H9 (cell line): Measurements from ENCODE around the gene DCDC1. TPM values are rescaled to one million over a fixed set of nuclear protein-coding genes. Genes with fewer than 3 reads are reported as not detected.

Experiments used
- DNase-seq: peaks from one replicate; pipeline ENCODE4 v3.0.0-alpha.2; 2017
- H2AFZ ChIP-seq: one replicate; pipeline ENCODE4 v1.6.1; 2013; ENCODE audit warnings: mild to moderate bottlenecking, low read length, control low read depth, moderate library complexity
- H2AK5ac ChIP-seq: 2 replicates; pipeline ENCODE4 v1.6.1; 2013; ENCODE audit warnings: low read length, control low read depth, mixed read lengths; ENCODE audit not compliant: insufficient read length
- H2BK120ac ChIP-seq: one replicate; pipeline ENCODE4 v1.6.1; 2013; ENCODE audit warnings: low read depth, mild to moderate bottlenecking, low read length, control low read depth, inconsistent platforms; ENCODE audit not compliant: poor library complexity, severe bottlenecking
- H2BK12ac ChIP-seq: 2 replicates; pipeline ENCODE4 v1.6.1; 2013; ENCODE audit warnings: low read length, control low read depth, mixed read lengths, low read depth; ENCODE audit not compliant: insufficient read length
- H2BK15ac ChIP-seq: 2 replicates; pipeline ENCODE4 v1.6.1; 2013; ENCODE audit warnings: low read depth, low read length, control low read depth
- H2BK20ac ChIP-seq: one replicate; pipeline ENCODE4 v1.6.1; 2013; ENCODE audit warnings: low read depth, mild to moderate bottlenecking, low read length, control low read depth, inconsistent platforms; ENCODE audit not compliant: poor library complexity, severe bottlenecking
- H2BK5ac ChIP-seq: 2 replicates; pipeline ENCODE4 v1.6.1; 2013; ENCODE audit warnings: low read length, control low read depth, mixed read lengths; ENCODE audit not compliant: insufficient read length
- H3K14ac ChIP-seq: 2 replicates; pipeline ENCODE4 v1.6.1; 2013; ENCODE audit warnings: low read length, control low read depth; ENCODE audit not compliant: insufficient read depth
- H3K18ac ChIP-seq: 2 replicates; pipeline ENCODE4 v1.6.1; 2013; ENCODE audit warnings: low read depth, mild to moderate bottlenecking, mixed read lengths, low read length, control low read depth; ENCODE audit not compliant: insufficient read length
- H3K23ac ChIP-seq: 2 replicates; pipeline ENCODE4 v1.6.1; 2013; ENCODE audit warnings: low read length, control low read depth, mixed read lengths, low read depth; ENCODE audit not compliant: insufficient read length
- H3K23me2 ChIP-seq: 2 replicates; pipeline ENCODE4 v1.6.1; 2013; ENCODE audit warnings: low read depth, mild to moderate bottlenecking, mixed read lengths, low read length, control low read depth; ENCODE audit not compliant: insufficient read length, poor library complexity, severe bottlenecking
- H3K27ac ChIP-seq: 2 replicates; pipeline ENCODE4 v1.5.1; 2013; ENCODE audit warnings: low read length, control low read depth, mixed read lengths, low read depth; ENCODE audit not compliant: insufficient read length
- H3K27me3 ChIP-seq: 2 replicates; pipeline ENCODE4 v1.6.1; 2013; ENCODE audit warnings: low read length, control low read depth, inconsistent platforms; ENCODE audit not compliant: insufficient read depth
- H3K4ac ChIP-seq: 2 replicates; pipeline ENCODE4 v1.6.1; 2013; ENCODE audit warnings: low read depth, mild to moderate bottlenecking, control low read depth, inconsistent platforms, low read length, moderate library complexity
- H3K4me1 ChIP-seq: 2 replicates; pipeline ENCODE4 v1.6.1; 2013; ENCODE audit warnings: low read length, control low read depth, inconsistent platforms; ENCODE audit not compliant: insufficient read depth
- H3K4me2 ChIP-seq: 2 replicates; pipeline ENCODE4 v1.6.1; 2013; ENCODE audit warnings: low read length, control low read depth, mixed read lengths; ENCODE audit not compliant: insufficient read length, insufficient read depth
- H3K56ac ChIP-seq: 2 replicates; pipeline ENCODE4 v1.6.1; 2013; ENCODE audit warnings: low read depth, mild to moderate bottlenecking, mixed read lengths, low read length, control low read depth; ENCODE audit not compliant: insufficient read length
- H3K79me1 ChIP-seq: 2 replicates; pipeline ENCODE4 v1.6.1; 2013; ENCODE audit warnings: low read depth, mild to moderate bottlenecking, moderate library complexity, low read length, control low read depth, inconsistent platforms; ENCODE audit not compliant: insufficient read depth, poor library complexity, severe bottlenecking
- H3K79me2 ChIP-seq: 2 replicates; pipeline ENCODE4 v1.6.1; 2013; ENCODE audit warnings: low read length, control low read depth, inconsistent platforms; ENCODE audit not compliant: insufficient read depth
- H3K9ac ChIP-seq: 2 replicates; pipeline ENCODE4 v1.6.1; 2013; ENCODE audit warnings: low read length, control low read depth, mixed read lengths; ENCODE audit not compliant: insufficient read length; ENCODE audit errors: extremely low read depth
- H3K9me3 ChIP-seq: one replicate; pipeline ENCODE4 v1.6.1; 2013; ENCODE audit warnings: low read depth, low read length, inconsistent platforms; ENCODE audit not compliant: control insufficient read depth
- H3T11ph ChIP-seq: one replicate; pipeline ENCODE4 v1.6.1; 2013; ENCODE audit warnings: mild to moderate bottlenecking, low read length, control low read depth, inconsistent platforms
- H4K20me1 ChIP-seq: one replicate; pipeline ENCODE4 v1.6.1; 2013; ENCODE audit not compliant: control insufficient read depth, insufficient read length, insufficient read depth
- H4K5ac ChIP-seq: 2 replicates; pipeline ENCODE4 v1.6.1; 2013; ENCODE audit warnings: low read depth, mild to moderate bottlenecking, mixed read lengths, low read length, control low read depth; ENCODE audit not compliant: insufficient read length
- H4K8ac ChIP-seq: replicated peaks from 2 replicates; pipeline ENCODE4 v1.6.1; 2013; ENCODE audit warnings: low read length, control low read depth, mixed read lengths, low read depth; ENCODE audit not compliant: insufficient read length
- H4K91ac ChIP-seq: 2 replicates; pipeline ENCODE4 v1.6.1; 2013; ENCODE audit warnings: low read depth, mild to moderate bottlenecking, moderate library complexity, mixed read lengths, low read length, control low read depth; ENCODE audit not compliant: insufficient read length
- H3K27ac Mint-ChIP-seq, 3 experiments: 2 replicates in 2 of 3; 3 replicates in 1 of 3; pipeline ENCODE4 v1.8.0; 2020 to 2021; ENCODE audit warnings: mixed read lengths in 3 of 3, mild to moderate bottlenecking in 1 of 3, moderate library complexity in 1 of 3
- H3K27me3 Mint-ChIP-seq: 2 replicates; pipeline ENCODE4 v1.8.0; 2021; ENCODE audit warnings: low read depth, mild to moderate bottlenecking, moderate library complexity, mixed read lengths
- H3K36me3 Mint-ChIP-seq, 3 experiments: 2 replicates in 2 of 3; 3 replicates in 1 of 3; pipeline ENCODE4 v1.8.0; 2020 to 2021; ENCODE audit warnings: low read depth in 3 of 3, mixed read lengths in 3 of 3; ENCODE audit not compliant: insufficient read depth in 1 of 3
- H3K4me1 Mint-ChIP-seq, 2 experiments: 2 replicates each; pipeline ENCODE4 v1.8.0; 2020; ENCODE audit warnings: mixed read lengths in 2 of 2
- H3K4me3 Mint-ChIP-seq, 2 experiments: 2 replicates in 1 of 2; 3 replicates in 1 of 2; pipeline ENCODE4 v1.8.0; 2020 to 2021; ENCODE audit warnings: mild to moderate bottlenecking in 2 of 2, mixed read lengths in 2 of 2, moderate library complexity in 1 of 2
- H3K9me3 Mint-ChIP-seq, 2 experiments: 2 replicates in 1 of 2; 3 replicates in 1 of 2; pipeline ENCODE4 v1.8.0; 2020; ENCODE audit warnings: mild to moderate bottlenecking in 2 of 2, mixed read lengths in 2 of 2, moderate library complexity in 1 of 2
- WGBS: extraction: QIAGEN DNeasy Blood & Tissue Kit; methylation state at CpG from one replicate; pipeline ENCODE4 v1.1.7; 2013; ENCODE audit warnings: missing lambda C conversion rate, low lambda C conversion rate, mixed read lengths; ENCODE audit not compliant: insufficient read length; ENCODE audit errors: extremely low coverage; 5-methylcytosine and 5-hydroxymethylcytosine counted together
- total RNA-seq: library from RNA; stranded (reverse); gene quantifications from 2 replicates; pipeline ENCODE4 v1.2.1, GENCODE V29; 2021
- TF ChIP-seq, protein P1 (sequence below): fragments of 200-600 bp; sonication (generic); conservative IDR thresholded peaks from 3 replicates; pipeline ENCODE4 v1.8.0; 2021; ENCODE audit warnings: antibody characterized with exemption, mild to moderate bottlenecking

DCDC1 gene
- total RNA-seq, 1 experiment from 2014 or later: 0.09 TPM

GRCh38 chr11:31050061-31050765 lies 319.3 kb downstream of the DCDC1 start:
- no peak overlapping the region for H3K9ac ChIP-seq
- no peak overlapping the region for H2BK20ac ChIP-seq
- peak; percentile 35 for DNase-seq
- H2BK5ac ChIP-seq: no peak overlapping the region
- H3K27ac ChIP-seq: no peak overlapping the region
- no peaks in the 10 kb centered on the region for H3K79me2 ChIP-seq
- no peak overlapping the region for H3K56ac ChIP-seq
- H4K8ac ChIP-seq: no peak overlapping the region
- no peaks in the 10 kb centered on the region for H3K23me2 ChIP-seq
- no peaks in the 10 kb centered on the region for H3K9me3 ChIP-seq
- H4K91ac ChIP-seq: no peak overlapping the region
- peaks cover 0 to 9% (median 6%) of the 10 kb centered on the region in 3 experiments; a peak in 5 of 7 replicates for H3K36me3 Mint-ChIP-seq
- H3K9me3 Mint-ChIP-seq: peaks cover 13 to 20% of the 10 kb centered on the region in 2 experiments; a peak in 4 of 5 replicates
- no peak overlapping the region for H2BK15ac ChIP-seq
- H3K4me1 ChIP-seq: no peaks in the 10 kb centered on the region; the same call in 1 of the 2 replicates
- WGBS: no CpG with 5 or more reads among the region's 10 CpGs
- no peak overlapping the region for H3K23ac ChIP-seq
- H3K18ac ChIP-seq: no peak overlapping the region
- no peaks in the 10 kb centered on the region for H3K79me1 ChIP-seq
- H2BK12ac ChIP-seq: no peak overlapping the region
- H2BK120ac ChIP-seq: no peak overlapping the region
- no peaks in the 10 kb centered on the region for H4K20me1 ChIP-seq
- H3K4me2 ChIP-seq: no peak overlapping the region
- peak overlapping the region; percentile 15; the same call in 1 of the 2 replicates for H3K14ac ChIP-seq
- no peaks in the 10 kb centered on the region; the same call in 1 of the 2 replicates for H3K27me3 Mint-ChIP-seq
- no peak overlapping the region for H4K5ac ChIP-seq
- no peak overlapping the region for H3K4me3 Mint-ChIP-seq
- H3K27me3 ChIP-seq: no peaks in the 10 kb centered on the region
- no peak overlapping the region for H3T11ph ChIP-seq
- H3K4ac ChIP-seq: no peak overlapping the region
- peak overlapping the region in 1 of 3 experiments; percentile 50; a peak in 1 of 7 replicates for H3K27ac Mint-ChIP-seq
- TF ChIP-seq, protein P1, sequence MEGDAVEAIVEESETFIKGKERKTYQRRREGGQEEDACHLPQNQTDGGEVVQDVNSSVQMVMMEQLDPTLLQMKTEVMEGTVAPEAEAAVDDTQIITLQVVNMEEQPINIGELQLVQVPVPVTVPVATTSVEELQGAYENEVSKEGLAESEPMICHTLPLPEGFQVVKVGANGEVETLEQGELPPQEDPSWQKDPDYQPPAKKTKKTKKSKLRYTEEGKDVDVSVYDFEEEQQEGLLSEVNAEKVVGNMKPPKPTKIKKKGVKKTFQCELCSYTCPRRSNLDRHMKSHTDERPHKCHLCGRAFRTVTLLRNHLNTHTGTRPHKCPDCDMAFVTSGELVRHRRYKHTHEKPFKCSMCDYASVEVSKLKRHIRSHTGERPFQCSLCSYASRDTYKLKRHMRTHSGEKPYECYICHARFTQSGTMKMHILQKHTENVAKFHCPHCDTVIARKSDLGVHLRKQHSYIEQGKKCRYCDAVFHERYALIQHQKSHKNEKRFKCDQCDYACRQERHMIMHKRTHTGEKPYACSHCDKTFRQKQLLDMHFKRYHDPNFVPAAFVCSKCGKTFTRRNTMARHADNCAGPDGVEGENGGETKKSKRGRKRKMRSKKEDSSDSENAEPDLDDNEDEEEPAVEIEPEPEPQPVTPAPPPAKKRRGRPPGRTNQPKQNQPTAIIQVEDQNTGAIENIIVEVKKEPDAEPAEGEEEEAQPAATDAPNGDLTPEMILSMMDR: no peak
- H3K4me1 Mint-ChIP-seq: peaks cover 18 to 21% of the 10 kb centered on the region in 2 experiments
- H2AK5ac ChIP-seq: no peak overlapping the region
- H2AFZ ChIP-seq: no peak overlapping the region
